DND-41 (cell line): Measurements from ENCODE around the gene RBL2.

Experiments
- ATAC-seq: fragments of 200-7000 bp; cut with Tn5 transposase; 3 replicates; pipeline ENCODE4 v1.9.1; 2021; ENCODE audit warnings: low read depth; ENCODE audit not compliant: insufficient read depth
- DNase-seq: peaks from one replicate; pipeline ENCODE4 v3.0.0-alpha.2; 2020
- H2AFZ ChIP-seq: 2 replicates; pipeline ENCODE4 v1.6.0; 2012; ENCODE audit warnings: low read depth, low read length
- H3K27ac ChIP-seq: 2 replicates; pipeline ENCODE4 v1.5.1; 2012; ENCODE audit warnings: low read length, inconsistent platforms
- H3K27me3 ChIP-seq: fragments of 200-600 bp; sonication (generic); 2 replicates; pipeline ENCODE4 v1.6.0; 2012; ENCODE audit warnings: low read length, mild to moderate bottlenecking, inconsistent platforms; ENCODE audit not compliant: insufficient read depth, poor library complexity
- H3K36me3 ChIP-seq: 2 replicates; pipeline ENCODE4 v1.5.1; 2012; ENCODE audit warnings: low read length, inconsistent platforms; ENCODE audit not compliant: insufficient read depth
- H3K4me1 ChIP-seq: 2 replicates; pipeline ENCODE4 v1.5.1; 2012; ENCODE audit warnings: mild to moderate bottlenecking, low read length; ENCODE audit not compliant: insufficient read depth
- H3K4me2 ChIP-seq: 2 replicates; pipeline ENCODE4 v1.6.0; 2012; ENCODE audit warnings: mild to moderate bottlenecking, moderate library complexity, low read length, inconsistent platforms; ENCODE audit not compliant: insufficient read depth
- H3K4me3 ChIP-seq, 2 experiments: fragments of 200-600 bp in 1 of 2; shearing (Covaris generic) in 1 of 2; 2 replicates each; pipeline ENCODE4 v1.5.1; 2012 to 2016; ENCODE audit warnings: inconsistent platforms in 2 of 2, low read length in 2 of 2, mild to moderate bottlenecking in 2 of 2, low read depth in 1 of 2, moderate library complexity in 1 of 2
- H3K79me2 ChIP-seq: 2 replicates; pipeline ENCODE4 v1.6.0; 2012; ENCODE audit warnings: low read length, inconsistent platforms; ENCODE audit not compliant: insufficient read depth
- H3K9ac ChIP-seq: 2 replicates; pipeline ENCODE4 v1.6.0; 2012; ENCODE audit warnings: low read depth, mild to moderate bottlenecking, inconsistent platforms, low read length, moderate library complexity
- H3K9me3 ChIP-seq: 2 replicates; pipeline ENCODE4 v1.5.1; 2012; ENCODE audit warnings: low read length, moderate library complexity, mild to moderate bottlenecking, inconsistent platforms; ENCODE audit not compliant: insufficient read depth, severe bottlenecking
- H4K20me1 ChIP-seq: 2 replicates; pipeline ENCODE4 v1.6.0; 2012; ENCODE audit warnings: low read length; ENCODE audit not compliant: insufficient read depth
- CTCF ChIP-seq: IDR thresholded peaks from 2 replicates; pipeline ENCODE4 v1.5.1; 2012; ENCODE audit warnings: borderline replicate concordance, low read length, moderate library complexity, mild to moderate bottlenecking; ENCODE audit not compliant: poor library complexity, severe bottlenecking; ENCODE audit errors: extremely low read depth
- EZH2 ChIP-seq: IDR thresholded peaks from 3 replicates; pipeline ENCODE4 v1.6.1; 2012; ENCODE audit warnings: borderline replicate concordance, low read depth, mild to moderate bottlenecking, moderate library complexity, low read length, inconsistent platforms; ENCODE audit not compliant: severe bottlenecking

Gene RBL2

GRCh38 chr16:53440125-53440524 is 5.9 kb downstream of the RBL2 start:
- peaks cover 20% of the 10 kb centered on the region for H3K4me1 ChIP-seq
- no peak overlapping the region for H3K4me2 ChIP-seq
- no peak overlapping the region for H3K27ac ChIP-seq
- DNase-seq: no peak
- H3K4me3 ChIP-seq: no peak overlapping the region
- H3K9ac ChIP-seq: no peak overlapping the region
- TF ChIP-seq CTCF: no peak
- no peak for TF ChIP-seq EZH2
- H3K9me3 ChIP-seq: no peaks in the 10 kb centered on the region
- H4K20me1 ChIP-seq: peaks cover 22% of the 10 kb centered on the region
- ATAC-seq: no peak
- H2AFZ ChIP-seq: no peak overlapping the region
- peaks cover 46% of the 10 kb centered on the region for H3K79me2 ChIP-seq
- peaks cover 65% of the 10 kb centered on the region for H3K36me3 ChIP-seq
- no peaks in the 10 kb centered on the region for H3K27me3 ChIP-seq

- H3K36me3 ChIP-seq: peaks cover 74% of the 10 kb centered on the region
- no peak overlapping the region for H3K27ac ChIP-seq
- no peak overlapping the region for H3K4me2 ChIP-seq
- no peaks in the 10 kb centered on the region for H3K27me3 ChIP-seq
- H2AFZ ChIP-seq: no peak overlapping the region
- no peaks in the 10 kb centered on the region for H3K9me3 ChIP-seq
- peaks cover 8% of the 10 kb centered on the region for H3K4me1 ChIP-seq
- DNase-seq: no peak
- no peak overlapping the region for H3K9ac ChIP-seq
- H3K79me2 ChIP-seq: peaks cover 2% of the 10 kb centered on the region; the same call in 1 of the 2 replicates
- TF ChIP-seq CTCF: no peak
- no peak for TF ChIP-seq EZH2
- peaks cover 10% of the 10 kb centered on the region for H4K20me1 ChIP-seq
- ATAC-seq: no peak
- no peak overlapping the region for H3K4me3 ChIP-seq
Observed at GRCh38 chr16:53445534-53445933, 11.3 kb downstream of the RBL2 start.

- Histone ChIP-seq H2AFZ (no peak overlapping the region), H4K20me1 (peaks cover 10% of the 10 kb centered on the region), H3K9me3 (no peaks in the 10 kb centered on the region), H3K27me3 (no peaks in the 10 kb centered on the region), H3K4me1 (peaks cover 8% of the 10 kb centered on the region), H3K79me2 (peaks cover 2% of the 10 kb centered on the region; the same call in 1 of the 2 replicates), H3K36me3 (peaks cover 70% of the 10 kb centered on the region), H3K4me3 (no peak overlapping the region), H3K4me2 (no peak overlapping the region), H3K9ac (no peak overlapping the region), H3K27ac (no peak overlapping the region)
- ATAC-seq (no peak), DNase-seq (no peak)
- no peak for TF ChIP-seq CTCF
- TF ChIP-seq EZH2: no peak
Observed at GRCh38 chr16:53446090-53446489, 11.8 kb downstream of the RBL2 start.
